Lung (tissue), 12 donors: ENCODE data around the gene AIP. TPM values are rescaled to one million over a fixed set of nuclear protein-coding genes. Genes with fewer than 3 reads are reported as not detected.

Experiments used
- ATAC-seq: fragments of 200-7000 bp; cut with Tn5 transposase; one replicate; pipeline ENCODE4 v1.9.1; 2020; ENCODE audit warnings: moderate number of reproducible peaks; ENCODE audit not compliant: insufficient read depth, low FRiP score
- DNase-seq, 3 donors: peaks; one replicate each; pipeline ENCODE4 v3.0.0-alpha.2; 2013 to 2017
- H3K27ac ChIP-seq, 2 donors: one replicate each; pipeline ENCODE4 v1.5.1; 2013; ENCODE audit warnings: mild to moderate bottlenecking in 2 of 2, moderate library complexity in 2 of 2, control low read depth in 1 of 2, inconsistent platforms in 1 of 2, low read depth in 1 of 2, low read length in 1 of 2
- H3K27me3 ChIP-seq, 3 donors: one replicate each; pipeline ENCODE4 v1.5.1; 2013; ENCODE audit warnings: low read length in 2 of 3; ENCODE audit not compliant: control insufficient read depth in 3 of 3, insufficient read depth in 3 of 3
- H3K36me3 ChIP-seq, 4 donors: one replicate each; pipeline ENCODE4 v1.5.1; 2013; ENCODE audit warnings: low read length in 4 of 4, mild to moderate bottlenecking in 1 of 4, moderate library complexity in 1 of 4; ENCODE audit not compliant: control insufficient read depth in 4 of 4, insufficient read depth in 4 of 4
- H3K4me1 ChIP-seq, 5 donors: one replicate each; pipeline ENCODE4 v1.5.1; 2013; ENCODE audit warnings: low read length in 5 of 5, mild to moderate bottlenecking in 2 of 5, moderate library complexity in 1 of 5; ENCODE audit not compliant: control insufficient read depth in 5 of 5, insufficient read depth in 5 of 5
- H3K4me3 ChIP-seq: one replicate; pipeline ENCODE4 v1.5.1; 2013; ENCODE audit warnings: mild to moderate bottlenecking, control low read depth, moderate library complexity
- H3K9ac ChIP-seq, 2 donors: one replicate each; pipeline ENCODE4 v1.5.1; 2013; ENCODE audit warnings: low read length in 2 of 2, control low read depth in 1 of 2; ENCODE audit not compliant: insufficient read depth in 1 of 2
- H3K9me3 ChIP-seq, 4 donors: one replicate each; pipeline ENCODE4 v1.5.1; 2013; ENCODE audit warnings: low read length in 3 of 4, mild to moderate bottlenecking in 1 of 4, moderate library complexity in 1 of 4; ENCODE audit not compliant: control insufficient read depth in 4 of 4, insufficient read depth in 3 of 4
- CTCF ChIP-seq: IDR thresholded peaks from 2 replicates; pipeline ENCODE4 v1.5.1; 2012; ENCODE audit warnings: mild to moderate bottlenecking; ENCODE audit errors: control extremely low read depth, extremely low read depth
- WGBS, 2 donors: extraction: QIAGEN DNeasy Blood & Tissue Kit; methylation state at CpG; one replicate each; pipeline ENCODE4 v1.1.7; 2013; 5-methylcytosine and 5-hydroxymethylcytosine counted together
- polyA plus RNA-seq, 2 donors: library from polyadenylated mRNA; stranded (reverse); fragments of 200-250 nt; gene quantifications; one replicate each; pipeline ENCODE4 v1.2.1, GENCODE V29; 2013
- total RNA-seq, 2 donors: library from RNA; depleted of rRNA in 1 of 2; stranded (reverse); fragments of >200 nt in 1 of 2; gene quantifications; one replicate each; pipeline ENCODE4 v1.2.1, GENCODE V29; 2014 to 2021
- donor health status: control.
- donor health status: control.
- donor health status: Bipolar disorder and iron deficiency.
- donor health status: healthy.
- donor health status: DM: yes; HTN: yes; CAD: no.

The AIP gene
- total and polyA plus RNA-seq, 4 donors = 60.0 to 126 (median 73.8) TPM

- Histone ChIP-seq H3K27ac (no peak overlapping the region), H3K4me1 (peaks cover 0 to 19% (median 10%) of the 10 kb centered on the region in 5 donors), H3K4me3 (no peak overlapping the region), H3K36me3 (peaks cover 3 to 26% (median 8%) of the 10 kb centered on the region in 4 donors), H3K9me3 (peaks cover 0 to 3% (median 0%) of the 10 kb centered on the region in 4 donors), H3K9ac (no peak overlapping the region), H3K27me3 (no peaks in the 10 kb centered on the region)
- 85 to 89% methylated on average over 9 of the region's 9 CpGs for WGBS, 2 donors
- no peak for ATAC-seq
- TF ChIP-seq CTCF = no peak
- DNase-seq = no peak
These were observed 18.2 kb downstream of the AIP start for GRCh38 chr11:67500831-67501715.

- Histone ChIP-seq H3K9ac (no peak overlapping the region), H3K27ac (no peak overlapping the region), H3K4me3 (no peak overlapping the region), H3K36me3 (peaks cover 3 to 23% (median 8%) of the 10 kb centered on the region in 4 donors), H3K4me1 (peaks cover 0 to 22% (median 10%) of the 10 kb centered on the region in 5 donors), H3K9me3 (peaks cover 0 to 3% (median 0%) of the 10 kb centered on the region in 4 donors), H3K27me3 (no peaks in the 10 kb centered on the region)
- no peak for DNase-seq
- WGBS, 2 donors = 97 to 98% methylated on average over 18 of the region's 18 CpGs
- ATAC-seq = no peak
- no peak for TF ChIP-seq CTCF
These were observed 19.0 kb downstream of the AIP start for GRCh38 chr11:67501854-67502253.

- Histone ChIP-seq H3K4me3 (no peak overlapping the region), H3K27ac (no peak overlapping the region), H3K36me3 (peaks cover 0 to 18% (median 8%) of the 10 kb centered on the region in 4 donors), H3K4me1 (peaks cover 0 to 25% (median 10%) of the 10 kb centered on the region in 5 donors), H3K9me3 (peaks cover 0 to 3% (median 0%) of the 10 kb centered on the region in 4 donors), H3K9ac (no peak overlapping the region), H3K27me3 (no peaks in the 10 kb centered on the region)
- TF ChIP-seq CTCF = no peak
- no peak for ATAC-seq
- DNase-seq = no peak
- WGBS, 2 donors = 96 to 97% methylated on average over 18 of the region's 18 CpGs
These were observed 19.6 kb downstream of the AIP start for GRCh38 chr11:67502328-67502979.
